Activated CD8-positive, alpha-beta memory T cell treated with anti-CD3 and anti-CD28 coated beads, Interleukin-2, amount 50 U/mL, for 24 hours (primary cell): ENCODE results near the gene RNPS1.

Source experiments
- DNase-seq: peaks from one replicate; pipeline ENCODE4 v3.0.0-alpha.2; 2020; ENCODE audit errors: extremely low read depth

Gene RNPS1

DNA sequence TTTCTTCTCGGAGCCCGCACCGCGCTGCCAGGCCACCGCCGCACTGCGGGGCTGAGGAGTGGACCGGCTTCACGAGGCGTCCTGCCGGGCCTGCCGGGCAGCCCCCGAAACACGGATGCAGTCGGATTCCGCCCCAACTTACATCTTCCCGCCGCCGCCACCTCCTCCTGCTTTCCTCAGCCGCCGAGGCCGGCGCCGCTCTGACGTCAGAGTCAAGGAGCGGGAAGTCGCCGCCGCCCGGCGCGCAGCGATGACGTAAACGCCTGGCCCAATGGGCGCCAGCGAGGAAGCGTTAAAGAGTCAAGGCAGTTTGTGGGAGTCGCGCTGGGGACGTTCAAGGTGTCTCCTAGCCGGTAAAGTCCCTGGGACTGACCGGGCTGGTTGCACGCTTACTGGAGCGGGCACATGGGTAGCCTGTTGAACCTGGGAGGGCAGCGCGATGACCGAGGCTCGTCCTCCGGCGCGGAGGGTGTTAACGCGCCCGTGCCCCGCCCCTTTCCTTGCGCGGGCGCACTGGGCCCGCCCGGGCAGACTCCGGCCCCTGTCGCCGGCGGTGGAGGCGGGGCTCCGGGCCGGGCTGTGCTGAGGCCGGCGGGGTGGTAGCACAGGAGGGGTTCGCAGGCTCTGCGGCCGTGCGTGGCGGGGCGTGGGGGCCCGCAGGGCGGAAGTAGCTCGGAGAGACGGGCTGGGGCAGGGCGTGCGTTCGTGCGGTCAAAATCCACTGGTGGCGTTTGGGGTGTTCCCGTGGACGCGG, at the start of gene RNPS1:
Gene RNPS1, minus strand, starts transcription at position 214 of the 754 bp plus-strand sequence. CDS start 3,483 bp downstream, outside the sequence.
- peak; percentile 81 for DNase-seq

DNA sequence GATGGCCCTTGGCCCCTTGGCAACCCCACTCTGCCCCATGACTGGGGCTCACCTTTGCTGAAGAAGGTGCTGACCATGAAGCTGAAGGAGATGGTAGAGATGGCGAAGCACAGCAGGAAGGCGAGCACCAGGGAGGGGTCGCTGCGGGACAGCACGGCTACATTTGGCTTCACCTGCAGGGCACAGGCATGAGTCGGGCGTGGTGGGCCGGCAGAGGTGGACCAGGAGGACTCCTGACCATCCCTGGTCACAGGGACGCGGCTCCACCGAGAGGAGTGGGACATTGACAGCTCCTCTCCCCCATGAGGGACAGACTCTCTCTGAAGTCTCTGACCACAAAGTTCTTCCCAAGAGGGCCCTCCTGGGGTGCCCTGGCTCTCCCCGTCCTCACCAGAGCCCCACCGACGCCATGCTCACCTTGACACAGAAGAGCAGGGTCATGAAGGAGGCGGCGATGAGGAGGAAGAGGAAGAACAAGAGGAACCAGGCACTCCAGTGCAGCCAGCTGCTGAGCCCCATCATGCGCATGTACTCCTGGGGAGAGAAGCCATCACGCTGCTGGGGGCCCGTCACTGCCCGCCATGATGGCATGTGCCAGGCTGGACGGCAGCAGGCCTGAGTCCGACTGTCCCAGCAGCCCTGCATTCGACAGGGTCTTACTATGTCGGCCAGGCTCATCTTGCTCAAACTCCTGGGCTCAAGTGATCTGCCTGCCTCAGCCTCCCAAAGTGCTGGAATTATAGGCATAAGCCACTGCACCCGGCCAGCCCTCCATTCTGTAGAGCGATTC, 49.5 kb upstream of the RNPS1 start:
- DNase-seq, result no peak

DNA sequence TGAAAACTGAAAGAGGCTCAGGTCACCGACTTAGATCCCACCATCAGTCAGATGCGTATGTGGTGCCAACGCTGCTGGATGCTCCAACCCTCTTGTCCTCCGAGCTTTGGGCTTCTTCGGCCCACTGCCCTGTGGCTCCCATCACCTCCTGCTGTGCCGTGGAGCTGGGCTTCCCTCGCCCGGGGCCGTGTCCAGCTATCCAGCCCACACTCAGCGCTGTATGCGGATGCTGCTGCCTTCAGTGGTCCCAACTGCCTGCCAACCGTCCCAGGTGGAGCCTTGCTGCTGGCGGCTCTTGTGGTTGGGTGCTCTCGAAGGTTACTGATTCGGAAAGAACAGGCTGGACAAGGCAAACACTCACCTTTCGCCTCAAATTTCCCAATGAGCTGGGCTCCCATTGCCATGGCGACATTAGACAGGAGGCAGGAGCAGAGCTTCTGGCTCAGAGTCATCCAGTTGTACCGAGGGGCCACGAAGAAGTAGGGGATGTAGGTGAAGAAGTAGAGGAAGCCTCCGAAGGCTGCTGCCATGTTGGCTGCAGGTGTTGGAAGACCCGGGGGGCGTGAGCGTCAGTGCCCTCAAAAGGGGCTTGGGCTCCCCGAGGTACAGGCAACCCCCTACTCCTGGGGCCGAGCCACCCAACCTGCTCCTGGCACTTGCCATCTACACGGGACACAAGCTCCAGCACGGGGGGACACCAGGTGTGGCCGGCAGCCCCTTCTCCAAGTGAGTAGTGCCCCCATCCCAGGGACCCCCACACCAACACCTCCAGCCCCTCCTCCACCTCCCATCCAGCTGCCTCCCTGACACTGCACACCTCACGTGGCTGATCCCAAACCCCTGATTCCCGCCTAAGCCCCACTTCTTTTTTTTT, 40.4 kb upstream of the RNPS1 start:
- no peak for DNase-seq

DNA sequence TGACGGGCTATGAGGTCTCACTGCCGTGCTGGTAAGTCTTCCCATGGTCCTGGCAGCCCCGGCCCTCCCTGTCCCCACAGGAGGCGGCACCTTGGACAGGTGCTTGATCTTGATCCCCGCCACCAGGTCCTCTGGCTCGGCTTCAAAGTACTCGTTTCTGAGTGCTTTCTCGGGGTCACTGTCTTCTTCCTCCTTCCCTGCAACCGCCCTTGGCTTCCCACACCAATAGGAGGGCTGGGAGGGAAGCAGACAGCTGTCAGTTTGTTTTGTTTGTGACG, 31.9 kb upstream of the RNPS1 start:
- DNase-seq, result no peak

DNA sequence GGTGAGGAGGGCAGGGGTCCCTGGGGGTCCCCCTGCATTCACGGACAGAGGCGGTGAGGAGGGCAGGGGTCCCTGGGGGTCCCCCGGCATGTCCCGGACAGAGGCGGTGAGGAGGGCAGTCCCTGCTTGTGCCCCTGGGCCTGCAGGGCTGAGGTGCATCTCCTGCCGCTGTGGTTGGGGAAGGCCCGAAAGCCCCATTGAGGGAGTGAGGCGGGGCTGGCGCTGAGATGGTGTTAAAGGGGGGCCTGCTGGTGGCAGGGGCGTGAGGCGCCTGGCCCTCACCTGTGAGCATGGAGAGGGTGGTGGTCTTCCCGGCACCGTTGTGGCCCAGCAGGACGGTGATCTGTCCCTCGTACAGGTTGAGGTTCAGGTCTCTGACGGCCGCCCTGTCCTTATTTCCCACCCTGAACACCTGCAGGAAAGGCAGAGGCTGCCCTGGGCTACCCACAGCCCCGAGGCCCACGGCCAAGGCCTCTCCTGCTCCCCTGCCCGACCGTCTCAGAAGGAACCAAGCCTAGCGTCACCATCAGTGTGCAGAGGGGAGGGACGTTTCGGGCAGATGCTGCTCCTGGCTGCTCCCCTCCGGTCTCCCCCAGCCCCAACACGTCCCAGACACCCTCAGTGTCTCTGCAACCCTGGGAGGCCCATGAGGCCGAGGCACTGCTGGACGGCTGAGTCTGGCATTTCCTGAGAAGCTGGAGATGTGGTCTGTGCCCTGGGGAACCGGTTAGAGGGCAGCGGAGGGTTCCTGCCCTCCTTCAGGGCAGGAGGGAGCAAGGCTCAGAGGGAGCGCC, 31.4 kb upstream of the RNPS1 start:
- no peak for DNase-seq

GRCh38 chr16:2298621-2299020, 30.7 kb upstream of the RNPS1 start:
- no peak for DNase-seq

- no peak for DNase-seq
These were observed 29.6 kb upstream of the RNPS1 start for GRCh38 chr16:2297506-2297860.

GRCh38 chr16:2296661-2297505, 29.0 kb upstream of the RNPS1 start:
- no peak for DNase-seq

DNA sequence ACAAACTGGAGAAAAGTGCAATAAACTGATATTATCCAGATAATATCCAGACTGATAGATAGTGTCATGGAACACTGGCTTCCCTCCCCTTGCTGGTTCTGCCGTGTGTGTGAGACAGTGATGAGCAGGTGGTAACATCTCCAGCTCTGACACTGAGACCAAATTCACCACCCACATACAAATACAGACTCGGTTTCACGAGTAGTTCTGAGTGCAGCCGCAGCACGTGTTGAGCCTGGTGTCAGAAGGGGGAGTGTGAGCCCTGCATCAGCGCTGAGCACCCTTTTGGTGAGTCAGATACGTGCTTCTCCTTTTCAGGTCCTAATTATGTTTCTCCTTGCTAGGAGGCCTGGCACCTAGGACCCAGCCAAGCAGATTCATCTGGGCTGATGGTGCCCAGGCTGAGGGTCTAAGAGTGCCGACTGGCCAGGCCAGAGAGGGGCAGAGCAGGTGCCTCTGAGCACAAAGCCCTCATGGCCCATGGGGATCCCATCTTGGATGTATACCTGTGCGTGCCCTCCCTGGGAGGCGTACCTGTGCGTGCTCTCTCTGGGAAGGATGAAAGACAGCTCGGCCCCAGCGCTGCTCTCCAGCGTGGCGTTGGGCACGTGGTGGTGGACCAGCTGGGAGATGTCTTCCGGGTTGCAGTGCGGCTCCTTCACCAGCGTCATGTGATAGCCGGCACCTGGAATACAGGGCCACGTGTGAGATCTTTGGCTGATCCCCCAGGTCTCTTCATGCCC, 27.3 kb upstream of the RNPS1 start:
- no peak for DNase-seq

DNA sequence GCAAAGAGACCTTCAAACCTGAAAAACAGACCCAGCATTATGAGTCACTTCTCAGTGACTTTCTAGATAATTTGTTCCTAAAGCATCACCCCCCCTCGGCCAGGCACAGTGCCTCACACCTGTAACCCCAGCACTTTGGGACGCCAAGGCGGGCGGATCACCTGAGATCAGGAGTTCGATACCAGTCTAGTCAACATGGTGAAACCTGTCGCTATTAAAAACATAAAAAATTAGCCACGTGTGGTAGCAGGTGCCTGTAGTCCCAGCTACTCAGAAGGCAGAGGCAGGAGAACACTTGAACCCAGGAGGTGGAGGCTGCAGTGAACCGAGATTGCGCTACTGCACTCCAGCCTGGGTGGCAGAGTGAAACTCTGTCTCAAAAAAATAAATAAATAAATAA, 24.3 kb upstream of the RNPS1 start:
- no peak for DNase-seq

DNA sequence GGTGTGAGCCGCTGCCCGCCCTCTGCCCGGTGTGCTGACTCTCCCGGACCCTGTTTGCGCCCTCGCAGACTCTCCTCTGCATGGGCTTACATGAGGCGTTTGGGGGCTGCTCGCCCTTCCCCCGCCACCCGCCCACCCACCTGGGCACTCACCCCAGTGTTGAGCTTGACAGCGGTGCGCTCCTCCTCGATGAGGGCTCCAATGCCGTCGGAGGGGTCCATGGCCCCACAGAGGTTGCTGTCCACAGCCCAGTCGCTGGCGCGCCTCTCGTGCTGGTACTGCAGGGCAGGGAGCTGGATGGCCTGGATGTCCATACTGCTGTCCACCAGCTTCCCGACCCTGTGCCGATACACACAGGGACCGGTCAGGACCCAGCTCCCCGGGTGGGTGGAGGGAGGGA, 21.4 kb upstream of the RNPS1 start:
- DNase-seq, result no peak

GRCh38 chr16:2288726-2289125, 20.8 kb upstream of the RNPS1 start:
- DNase-seq, result no peak

- DNase-seq, result no peak
These were observed 20.1 kb upstream of the RNPS1 start for GRCh38 chr16:2287916-2288547.

- DNase-seq, result no peak
These were observed 18.6 kb upstream of the RNPS1 start for GRCh38 chr16:2286550-2286949.

- DNase-seq, result no peak
These were observed 17.8 kb upstream of the RNPS1 start for GRCh38 chr16:2285731-2286191.

- no peak for DNase-seq
These were observed 17.1 kb upstream of the RNPS1 start for GRCh38 chr16:2284797-2285576.

DNA sequence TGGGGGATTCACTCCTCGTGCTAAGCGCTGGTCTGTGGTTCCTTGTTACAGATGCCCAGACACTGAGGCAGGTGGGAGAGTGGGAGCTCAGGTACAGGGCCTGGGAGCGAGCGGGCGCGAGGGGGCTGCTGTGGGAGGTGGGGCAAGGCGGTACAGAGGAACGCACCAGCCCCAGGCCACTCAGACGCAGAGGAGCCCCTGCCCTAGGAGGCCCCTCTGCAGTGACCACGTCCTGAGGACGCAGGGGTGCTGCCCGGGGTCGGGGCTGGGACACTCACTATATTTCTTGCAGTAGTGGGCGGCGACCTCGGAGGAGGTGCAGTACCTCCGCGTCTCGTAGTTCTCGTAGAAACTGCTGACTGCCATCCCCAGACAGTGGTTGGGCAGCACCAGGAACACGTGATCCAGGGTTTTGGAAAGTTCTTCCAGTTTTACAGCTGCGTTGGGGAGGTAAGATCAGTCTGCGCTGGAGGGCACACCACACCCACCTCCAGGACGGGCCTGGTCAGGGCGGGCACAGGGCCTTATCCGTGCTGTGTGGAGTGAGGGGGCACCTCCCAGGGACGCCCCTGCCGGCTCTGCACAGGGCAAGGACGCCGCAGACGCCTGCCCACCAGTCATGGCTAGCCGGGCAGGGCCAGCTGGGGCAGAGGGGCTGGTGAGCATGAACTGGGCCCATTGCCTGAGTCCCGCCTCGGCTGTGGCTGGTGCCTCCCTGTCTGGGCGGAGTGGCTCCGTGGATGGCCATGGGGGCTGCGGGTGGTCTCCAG, 16.3 kb upstream of the RNPS1 start:
- DNase-seq, result no peak
